GM23338 (cell line): ENCODE results near the gene SUGCT. TPM values are rescaled to one million over a fixed set of nuclear protein-coding genes. Genes with fewer than 3 reads are reported as not detected.

Source experiments
- ATAC-seq: fragments of 200-7000 bp; cut with Tn5 transposase; 3 replicates; pipeline ENCODE4 v1.9.1; 2020
- DNase-seq: peaks from one replicate; pipeline ENCODE4 v3.0.0-alpha.2; 2015; ENCODE audit warnings: low spot score
- H2AFZ ChIP-seq: fragments of 200-600 bp; sonication (generic); 2 replicates; pipeline ENCODE4 v1.8.0; 2016; ENCODE audit warnings: antibody characterized with exemption, mild to moderate bottlenecking, moderate library complexity
- H3F3A ChIP-seq: fragments of 200-600 bp; sonication (generic); replicated peaks from 2 replicates; pipeline ENCODE4 v1.8.0; 2017; ENCODE audit warnings: antibody characterized with exemption, mixed run types, low read depth
- H3K27ac ChIP-seq: fragments of 200-600 bp; sonication (generic); 2 replicates; pipeline ENCODE4 v1.6.1; 2016; ENCODE audit warnings: low read depth
- H3K27me3 ChIP-seq: fragments of 200-600 bp; sonication (generic); 2 replicates; pipeline ENCODE4 v1.8.0; 2016; ENCODE audit warnings: mild to moderate bottlenecking, mixed run types, moderate library complexity; ENCODE audit not compliant: insufficient read depth
- H3K36me3 ChIP-seq: fragments of 200-600 bp; sonication (generic); 2 replicates; pipeline ENCODE4 v1.8.0; 2016; ENCODE audit warnings: mild to moderate bottlenecking; ENCODE audit not compliant: insufficient read depth
- H3K4me1 ChIP-seq: fragments of 200-600 bp; sonication (generic); 2 replicates; pipeline ENCODE4 v1.8.0; 2016; ENCODE audit warnings: mild to moderate bottlenecking, moderate library complexity; ENCODE audit not compliant: insufficient read depth
- H3K4me2 ChIP-seq: fragments of 200-600 bp; sonication (generic); 2 replicates; pipeline ENCODE4 v1.7.1; 2017; ENCODE audit warnings: mixed run types
- H3K4me3 ChIP-seq: fragments of 200-600 bp; sonication (generic); 2 replicates; pipeline ENCODE4 v1.6.1; 2016; ENCODE audit warnings: mixed run types
- H3K79me2 ChIP-seq: fragments of 200-600 bp; sonication (generic); replicated peaks from 2 replicates; pipeline ENCODE4 v1.8.0; 2017; ENCODE audit warnings: mild to moderate bottlenecking; ENCODE audit not compliant: insufficient read depth
- H3K9me2 ChIP-seq: fragments of 200-600 bp; sonication (generic); 2 replicates; pipeline ENCODE4 v1.8.0; 2017; ENCODE audit not compliant: insufficient read depth
- H4K20me1 ChIP-seq: fragments of 200-600 bp; sonication (generic); replicated peaks from 2 replicates; pipeline ENCODE4 v1.8.0; 2017; ENCODE audit warnings: mild to moderate bottlenecking; ENCODE audit not compliant: insufficient read depth
- H3K27ac Mint-ChIP-seq: 2 replicates; pipeline ENCODE4 v1.8.0; 2020; ENCODE audit warnings: inconsistent platforms, mild to moderate bottlenecking, moderate library complexity, mixed read lengths
- H3K27me3 Mint-ChIP-seq: 3 replicates; pipeline ENCODE4 v1.8.0; 2022; ENCODE audit warnings: low read depth, mild to moderate bottlenecking, moderate library complexity, mixed read lengths, inconsistent platforms; ENCODE audit not compliant: insufficient read depth, poor library complexity
- H3K36me3 Mint-ChIP-seq: 3 replicates; pipeline ENCODE4 v1.8.0; 2021; ENCODE audit warnings: low read depth, mild to moderate bottlenecking, inconsistent platforms, moderate library complexity, mixed read lengths
- H3K4me1 Mint-ChIP-seq: 3 replicates; pipeline ENCODE4 v1.8.0; 2020; ENCODE audit warnings: mild to moderate bottlenecking, inconsistent platforms, mixed read lengths
- H3K4me3 Mint-ChIP-seq: 3 replicates; pipeline ENCODE4 v1.8.0; 2021; ENCODE audit warnings: moderate library complexity, mild to moderate bottlenecking, inconsistent platforms, mixed read lengths
- H3K9me3 Mint-ChIP-seq: 3 replicates; pipeline ENCODE4 v1.8.0; 2020; ENCODE audit warnings: moderate library complexity, mild to moderate bottlenecking, inconsistent platforms, mixed read lengths
- CREB1 ChIP-seq: fragments of 250-450 bp; sonication (Bioruptor Pico); IDR thresholded peaks from 2 replicates; pipeline ENCODE4 v1.5.0; 2020; ENCODE audit warnings: low read depth, mild to moderate bottlenecking, moderate library complexity
- EZH2 ChIP-seq: fragments of 200-600 bp; sonication (generic); IDR thresholded peaks from one replicate; pipeline ENCODE4 v1.8.0; 2017; ENCODE audit warnings: antibody characterized with exemption, mild to moderate bottlenecking, low read depth; ENCODE audit not compliant: unreplicated experiment
- POLR2AphosphoS5 ChIP-seq: IDR thresholded peaks from 2 replicates; pipeline ENCODE4 v1.6.1; 2016; ENCODE audit warnings: antibody characterized with exemption, low read depth
- ZNF114 ChIP-seq: fragments of 250-450 bp; sonication (Bioruptor Pico); IDR thresholded peaks from 2 replicates; pipeline ENCODE4 v1.5.0; 2020; ENCODE audit warnings: mild to moderate bottlenecking, moderate library complexity
- ZNF331 ChIP-seq: fragments of 250-450 bp; sonication (Bioruptor Pico); IDR thresholded peaks from 2 replicates; pipeline ENCODE4 v1.5.0; 2020; ENCODE audit warnings: low read depth, mild to moderate bottlenecking, moderate library complexity
- polyA plus RNA-seq: library from polyadenylated mRNA; unstranded; fragments of >200 nt; fragmentation: Nextera tagmentation; extraction: Ambion mirVana; gene quantifications from 2 replicates; pipeline ENCODE4 v1.2.1, GENCODE V29; 2016
- total RNA-seq: library from RNA; depleted of rRNA; stranded (reverse); fragments of >200 nt; shearing (Covaris generic); gene quantifications from 2 replicates; pipeline ENCODE4 v1.2.3, GENCODE V29; 2014
- TF ChIP-seq, protein P1 (sequence below): IDR thresholded peaks from 2 replicates; pipeline ENCODE4 v1.6.1; 2016; ENCODE audit warnings: antibody characterized with exemption
- TF ChIP-seq, protein P2 (sequence below): fragments of 250-450 bp; sonication (Bioruptor Pico); IDR thresholded peaks from 2 replicates; pipeline ENCODE4 v1.5.0; 2020; ENCODE audit warnings: mild to moderate bottlenecking, moderate library complexity
- TF ChIP-seq, protein P3 (sequence below), 2 experiments: fragments of 200-600 bp in 1 of 2; sonication (generic) in 1 of 2; conservative IDR thresholded peaks; 2 replicates each; pipeline versions ENCODE4 v1.5.1 to v1.6.1; 2016 to 2017; ENCODE audit warnings: antibody characterized with exemption in 2 of 2, low read depth in 2 of 2, mild to moderate bottlenecking in 2 of 2, moderate library complexity in 1 of 2

SUGCT gene
- total and polyA plus RNA-seq, 2 experiments from 2014 or later, result 4.2 to 5.6 TPM

DNA sequence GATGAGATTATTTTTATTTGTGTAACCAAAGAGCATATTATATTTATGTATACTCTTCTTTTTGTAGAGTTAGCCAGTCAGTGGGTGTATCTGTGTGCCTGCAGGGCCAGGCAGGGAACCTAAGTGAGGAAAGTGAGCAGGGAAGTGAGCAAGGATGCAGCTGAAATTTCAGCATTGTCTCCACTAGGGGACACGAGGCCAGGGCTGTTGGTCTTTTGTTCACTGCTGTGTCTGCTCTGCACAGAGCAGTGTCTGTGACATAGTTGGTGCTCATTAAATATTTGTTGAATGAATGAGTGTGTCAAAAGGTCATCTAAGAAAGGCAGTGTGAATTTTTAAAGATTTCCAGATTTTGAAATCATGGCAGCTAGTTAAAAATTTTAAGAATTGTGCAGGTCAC, 51.8 kb downstream of the SUGCT start:
- Histone ChIP-seq H3K9me2 (no peaks in the 10 kb centered on the region; the same call in 1 of the 2 replicates), H3F3A (no peaks in the 10 kb centered on the region), H3K4me3 (no peak overlapping the region), H3K79me2 (no peaks in the 10 kb centered on the region), H3K36me3 (no peaks in the 10 kb centered on the region), H2AFZ (no peak overlapping the region), H3K4me2 (no peak overlapping the region), H3K4me1 (no peaks in the 10 kb centered on the region), H3K27me3 (no peaks in the 10 kb centered on the region), H4K20me1 (no peaks in the 10 kb centered on the region), H3K27ac (no peak overlapping the region)
- Mint-ChIP-seq H3K4me1 (no peaks in the 10 kb centered on the region), H3K36me3 (0 out of 3 replicates have a peak, but pooled peaks cover 4% of the 10 kb centered on the region), H3K4me3 (no peak overlapping the region), H3K9me3 (no peaks in the 10 kb centered on the region), H3K27me3 (no peaks in the 10 kb centered on the region), H3K27ac (no peak overlapping the region)
- peak; percentile 59 for ATAC-seq
- TF ChIP-seq POLR2AphosphoS5 (no peak), ZNF331 (CRISPR knock-in tag) (no peak), EZH2 (no peak), ZNF114 (no peak), CREB1 (CRISPR knock-in tag) (no peak)
- TF ChIP-seq, protein P1, sequence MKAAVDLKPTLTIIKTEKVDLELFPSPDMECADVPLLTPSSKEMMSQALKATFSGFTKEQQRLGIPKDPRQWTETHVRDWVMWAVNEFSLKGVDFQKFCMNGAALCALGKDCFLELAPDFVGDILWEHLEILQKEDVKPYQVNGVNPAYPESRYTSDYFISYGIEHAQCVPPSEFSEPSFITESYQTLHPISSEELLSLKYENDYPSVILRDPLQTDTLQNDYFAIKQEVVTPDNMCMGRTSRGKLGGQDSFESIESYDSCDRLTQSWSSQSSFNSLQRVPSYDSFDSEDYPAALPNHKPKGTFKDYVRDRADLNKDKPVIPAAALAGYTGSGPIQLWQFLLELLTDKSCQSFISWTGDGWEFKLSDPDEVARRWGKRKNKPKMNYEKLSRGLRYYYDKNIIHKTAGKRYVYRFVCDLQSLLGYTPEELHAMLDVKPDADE, result no peak
- TF ChIP-seq, protein P2, sequence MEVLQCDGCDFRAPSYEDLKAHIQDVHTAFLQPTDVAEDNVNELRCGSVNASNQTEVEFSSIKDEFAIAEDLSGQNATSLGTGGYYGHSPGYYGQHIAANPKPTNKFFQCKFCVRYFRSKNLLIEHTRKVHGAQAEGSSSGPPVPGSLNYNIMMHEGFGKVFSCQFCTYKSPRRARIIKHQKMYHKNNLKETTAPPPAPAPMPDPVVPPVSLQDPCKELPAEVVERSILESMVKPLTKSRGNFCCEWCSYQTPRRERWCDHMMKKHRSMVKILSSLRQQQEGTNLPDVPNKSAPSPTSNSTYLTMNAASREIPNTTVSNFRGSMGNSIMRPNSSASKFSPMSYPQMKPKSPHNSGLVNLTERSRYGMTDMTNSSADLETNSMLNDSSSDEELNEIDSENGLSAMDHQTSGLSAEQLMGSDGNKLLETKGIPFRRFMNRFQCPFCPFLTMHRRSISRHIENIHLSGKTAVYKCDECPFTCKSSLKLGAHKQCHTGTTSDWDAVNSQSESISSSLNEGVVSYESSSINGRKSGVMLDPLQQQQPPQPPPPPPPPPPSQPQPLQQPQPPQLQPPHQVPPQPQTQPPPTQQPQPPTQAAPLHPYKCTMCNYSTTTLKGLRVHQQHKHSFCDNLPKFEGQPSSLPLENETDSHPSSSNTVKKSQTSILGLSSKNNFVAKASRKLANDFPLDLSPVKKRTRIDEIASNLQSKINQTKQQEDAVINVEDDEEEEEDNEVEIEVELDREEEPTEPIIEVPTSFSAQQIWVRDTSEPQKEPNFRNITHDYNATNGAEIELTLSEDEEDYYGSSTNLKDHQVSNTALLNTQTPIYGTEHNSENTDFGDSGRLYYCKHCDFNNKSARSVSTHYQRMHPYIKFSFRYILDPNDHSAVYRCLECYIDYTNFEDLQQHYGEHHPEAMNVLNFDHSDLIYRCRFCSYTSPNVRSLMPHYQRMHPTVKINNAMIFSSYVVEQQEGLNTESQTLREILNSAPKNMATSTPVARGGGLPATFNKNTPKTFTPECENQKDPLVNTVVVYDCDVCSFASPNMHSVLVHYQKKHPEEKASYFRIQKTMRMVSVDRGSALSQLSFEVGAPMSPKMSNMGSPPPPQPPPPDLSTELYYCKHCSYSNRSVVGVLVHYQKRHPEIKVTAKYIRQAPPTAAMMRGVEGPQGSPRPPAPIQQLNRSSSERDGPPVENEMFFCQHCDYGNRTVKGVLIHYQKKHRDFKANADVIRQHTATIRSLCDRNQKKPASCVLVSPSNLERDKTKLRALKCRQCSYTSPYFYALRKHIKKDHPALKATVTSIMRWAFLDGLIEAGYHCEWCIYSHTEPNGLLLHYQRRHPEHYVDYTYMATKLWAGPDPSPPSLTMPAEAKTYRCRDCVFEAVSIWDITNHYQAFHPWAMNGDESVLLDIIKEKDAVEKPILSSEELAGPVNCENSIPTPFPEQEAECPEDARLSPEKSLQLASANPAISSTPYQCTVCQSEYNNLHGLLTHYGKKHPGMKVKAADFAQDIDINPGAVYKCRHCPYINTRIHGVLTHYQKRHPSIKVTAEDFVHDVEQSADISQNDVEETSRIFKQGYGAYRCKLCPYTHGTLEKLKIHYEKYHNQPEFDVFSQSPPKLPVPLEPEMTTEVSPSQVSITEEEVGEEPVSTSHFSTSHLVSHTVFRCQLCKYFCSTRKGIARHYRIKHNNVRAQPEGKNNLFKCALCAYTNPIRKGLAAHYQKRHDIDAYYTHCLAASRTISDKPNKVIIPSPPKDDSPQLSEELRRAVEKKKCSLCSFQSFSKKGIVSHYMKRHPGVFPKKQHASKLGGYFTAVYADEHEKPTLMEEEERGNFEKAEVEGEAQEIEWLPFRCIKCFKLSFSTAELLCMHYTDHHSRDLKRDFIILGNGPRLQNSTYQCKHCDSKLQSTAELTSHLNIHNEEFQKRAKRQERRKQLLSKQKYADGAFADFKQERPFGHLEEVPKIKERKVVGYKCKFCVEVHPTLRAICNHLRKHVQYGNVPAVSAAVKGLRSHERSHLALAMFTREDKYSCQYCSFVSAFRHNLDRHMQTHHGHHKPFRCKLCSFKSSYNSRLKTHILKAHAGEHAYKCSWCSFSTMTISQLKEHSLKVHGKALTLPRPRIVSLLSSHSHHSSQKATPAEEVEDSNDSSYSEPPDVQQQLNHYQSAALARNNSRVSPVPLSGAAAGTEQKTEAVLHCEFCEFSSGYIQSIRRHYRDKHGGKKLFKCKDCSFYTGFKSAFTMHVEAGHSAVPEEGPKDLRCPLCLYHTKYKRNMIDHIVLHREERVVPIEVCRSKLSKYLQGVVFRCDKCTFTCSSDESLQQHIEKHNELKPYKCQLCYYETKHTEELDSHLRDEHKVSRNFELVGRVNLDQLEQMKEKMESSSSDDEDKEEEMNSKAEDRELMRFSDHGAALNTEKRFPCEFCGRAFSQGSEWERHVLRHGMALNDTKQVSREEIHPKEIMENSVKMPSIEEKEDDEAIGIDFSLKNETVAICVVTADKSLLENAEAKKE (CRISPR knock-in tag), result no peak
- TF ChIP-seq, protein P3, sequence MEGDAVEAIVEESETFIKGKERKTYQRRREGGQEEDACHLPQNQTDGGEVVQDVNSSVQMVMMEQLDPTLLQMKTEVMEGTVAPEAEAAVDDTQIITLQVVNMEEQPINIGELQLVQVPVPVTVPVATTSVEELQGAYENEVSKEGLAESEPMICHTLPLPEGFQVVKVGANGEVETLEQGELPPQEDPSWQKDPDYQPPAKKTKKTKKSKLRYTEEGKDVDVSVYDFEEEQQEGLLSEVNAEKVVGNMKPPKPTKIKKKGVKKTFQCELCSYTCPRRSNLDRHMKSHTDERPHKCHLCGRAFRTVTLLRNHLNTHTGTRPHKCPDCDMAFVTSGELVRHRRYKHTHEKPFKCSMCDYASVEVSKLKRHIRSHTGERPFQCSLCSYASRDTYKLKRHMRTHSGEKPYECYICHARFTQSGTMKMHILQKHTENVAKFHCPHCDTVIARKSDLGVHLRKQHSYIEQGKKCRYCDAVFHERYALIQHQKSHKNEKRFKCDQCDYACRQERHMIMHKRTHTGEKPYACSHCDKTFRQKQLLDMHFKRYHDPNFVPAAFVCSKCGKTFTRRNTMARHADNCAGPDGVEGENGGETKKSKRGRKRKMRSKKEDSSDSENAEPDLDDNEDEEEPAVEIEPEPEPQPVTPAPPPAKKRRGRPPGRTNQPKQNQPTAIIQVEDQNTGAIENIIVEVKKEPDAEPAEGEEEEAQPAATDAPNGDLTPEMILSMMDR (conservative IDR thresholded peaks at IDR 0.05; ENCODE audit: low read depth in 2 of 2), result peak; percentile 38 to 41
- DNase-seq, result peak; percentile 37
